ENCODE data around the gene CATSPERE. TPM values are rescaled to one million over a fixed set of nuclear protein-coding genes. Genes with fewer than 3 reads are reported as not detected.
"Not testable (repeated sequence)": the region's sequence is repeated elsewhere in the genome, so short reads cannot be mapped to it uniquely, and the experiment has no call there.

The CATSPERE gene
- total RNA-seq, 1 experiment from 2014 or later = 0.25 TPM

- DNase-seq (ENCODE audit: low read depth) = no peak
Observed at GRCh38 chr1:244536316-244536715, 75.2 kb downstream of the CATSPERE start.

- peak; percentile 56 for DNase-seq (ENCODE audit: low read depth)
Observed at GRCh38 chr1:244545511-244545910, 84.4 kb downstream of the CATSPERE start.

GRCh38 chr1:244548558-244549115, 87.6 kb downstream of the CATSPERE start:
- DNase-seq (ENCODE audit: low read depth) = no peak

GRCh38 chr1:244552336-244552735, 91.3 kb downstream of the CATSPERE start:
- peak; percentile 67 for DNase-seq (ENCODE audit: low read depth)

GRCh38 chr1:244556263-244556662, 95.2 kb downstream of the CATSPERE start:
- no peak for DNase-seq (ENCODE audit: low read depth)

GRCh38 chr1:244557565-244557964, 96.5 kb downstream of the CATSPERE start:
- DNase-seq (ENCODE audit: low read depth) = no peak

GRCh38 chr1:244559561-244559960, 98.5 kb downstream of the CATSPERE start:
- DNase-seq (ENCODE audit: low read depth) = no peak

- DNase-seq (ENCODE audit: low read depth) = not testable (repeated sequence)
Observed at GRCh38 chr1:244562877-244563276, 101.8 kb downstream of the CATSPERE start.

- DNase-seq (ENCODE audit: low read depth) = no peak
Observed at GRCh38 chr1:244573768-244574167, 112.7 kb downstream of the CATSPERE start.

GRCh38 chr1:244576259-244576892, 115.3 kb downstream of the CATSPERE start:
- no peak for DNase-seq (ENCODE audit: low read depth)

GRCh38 chr1:244578205-244578604, 117.1 kb downstream of the CATSPERE start:
- DNase-seq (ENCODE audit: low read depth) = peak; percentile 41

GRCh38 chr1:244583358-244583982, 122.4 kb downstream of the CATSPERE start:
- DNase-seq (ENCODE audit: low read depth) = no peak

- no peak for DNase-seq (ENCODE audit: low read depth)
Observed at GRCh38 chr1:244585867-244586266, 124.8 kb downstream of the CATSPERE start.

- DNase-seq (ENCODE audit: low read depth) = no peak
Observed at GRCh38 chr1:244590670-244591069, 129.6 kb downstream of the CATSPERE start.

- DNase-seq (ENCODE audit: low read depth) = no peak
Observed at GRCh38 chr1:244598611-244599010, 137.5 kb downstream of the CATSPERE start.

GRCh38 chr1:244599937-244600350, 138.9 kb downstream of the CATSPERE start:
- peak; percentile 96 for DNase-seq (ENCODE audit: low read depth)

- no peak for DNase-seq (ENCODE audit: low read depth)
Observed at GRCh38 chr1:244601336-244601735, 140.3 kb downstream of the CATSPERE start.

- DNase-seq (ENCODE audit: low read depth) = peak; percentile 34
Observed at GRCh38 chr1:244603498-244603897, 142.4 kb downstream of the CATSPERE start.

- no peak for DNase-seq (ENCODE audit: low read depth)
Observed at GRCh38 chr1:244605835-244606370, 144.8 kb downstream of the CATSPERE start.

GRCh38 chr1:244614113-244614836, 153.2 kb downstream of the CATSPERE start:
- DNase-seq (ENCODE audit: low read depth) = no peak

- DNase-seq (ENCODE audit: low read depth) = no peak
Observed at GRCh38 chr1:244614879-244615278, 153.8 kb downstream of the CATSPERE start.

GRCh38 chr1:244615301-244615700, 154.2 kb downstream of the CATSPERE start:
- DNase-seq (ENCODE audit: low read depth) = no peak
